Upper lobe of left lung (tissue), 4 donors: Measurements from ENCODE around the gene SIN3A.

Experiments used
- CTCF ChIP-seq, 6 experiments: fragments of 450-650 bp in 4 of 6; fragments of 200-600 bp in 2 of 6; sonication (generic) in 2 of 6; IDR thresholded peaks; one replicate each; pipeline ENCODE4 v1.5.1; 2016 to 2019; ENCODE audit warnings: antibody characterized with exemption in 6 of 6
- EP300 ChIP-seq, 4 donors: sonication (generic); formaldehyde crosslinking; IDR thresholded peaks; one replicate each; pipeline ENCODE4 v1.5.1; 2017; ENCODE audit warnings: antibody characterized with exemption in 4 of 4, control low read depth in 2 of 4
- POLR2A ChIP-seq, 4 donors: fragments of 450-650 bp; IDR thresholded peaks; one replicate each; pipeline ENCODE4 v1.5.1; 2016 to 2017; ENCODE audit warnings: antibody characterized with exemption in 4 of 4, mild to moderate bottlenecking in 2 of 4
- POLR2AphosphoS5 ChIP-seq, 2 donors: sonication (generic); formaldehyde crosslinking; IDR thresholded peaks; one replicate each; pipeline ENCODE4 v1.5.1; 2017; ENCODE audit warnings: antibody characterized with exemption in 2 of 2

- TF ChIP-seq POLR2A (IDR thresholded peaks at IDR 0.05) = no peak
- TF ChIP-seq CTCF (IDR thresholded peaks at IDR 0.05) = no peak
- no peak for TF ChIP-seq EP300 (IDR thresholded peaks at IDR 0.05)
- no peak for TF ChIP-seq POLR2AphosphoS5 (IDR thresholded peaks at IDR 0.05)
Measured at GRCh38 chr15:75452865-75453702, 1.6 kb upstream of the SIN3A start.
